ENCODE data around the gene RNU11.
A peak's percentile ranks its signal among the peaks of the same experiment; 100 is the strongest.
"Not testable (repeated sequence)": the region's sequence is repeated elsewhere in the genome, so short reads cannot be mapped to it uniquely, and the experiment has no call there.

The RNU11 gene

GRCh38 chr1:28642056-28642846 is 6.1 kb upstream of the RNU11 start:
- Histone ChIP-seq H3K79me2 (ENCODE audit: control insufficient read depth, insufficient read depth, low read length, unreplicated experiment) (peaks cover 40% of the 10 kb centered on the region), H3K36me3 (ENCODE audit: insufficient read depth, low read length) (no peaks in the 10 kb centered on the region), H3K27ac (ENCODE audit: low read depth, low read length) (peak overlapping the region; percentile 81), H3K4me1 (ENCODE audit: control insufficient read depth, insufficient read depth, low read length, unreplicated experiment) (peaks cover 4% of the 10 kb centered on the region), H3K4me3 (ENCODE audit: low read depth, low read length) (peak overlapping the region; percentile 87), H3K27me3 (ENCODE audit: insufficient read depth, low read length) (no peaks in the 10 kb centered on the region), H2AFZ (ENCODE audit: low read length, unreplicated experiment) (peak overlapping the region; percentile 95)

- peak within 1 kb of the TSS; percentile 95 for H2AFZ ChIP-seq (ENCODE audit: low read length, unreplicated experiment)
- peaks cover 4% of the 10 kb centered on the region for H3K4me1 ChIP-seq (ENCODE audit: control insufficient read depth, insufficient read depth, low read length, unreplicated experiment)
- H3K36me3 ChIP-seq (ENCODE audit: insufficient read depth, low read length) = no peaks in the 10 kb centered on the region
- no peaks in the 10 kb centered on the region for H3K27me3 ChIP-seq (ENCODE audit: insufficient read depth, low read length)
- peaks cover 40% of the 10 kb centered on the region for H3K79me2 ChIP-seq (ENCODE audit: control insufficient read depth, insufficient read depth, low read length, unreplicated experiment)
- H3K27ac ChIP-seq (ENCODE audit: low read depth, low read length) = peak within 1 kb of the TSS; percentile 81
- peak within 1 kb of the TSS; percentile 87 for H3K4me3 ChIP-seq (ENCODE audit: low read depth, low read length)
Observed at GRCh38 chr1:28642847-28643635, 5.4 kb upstream of the RNU11 start, which contains the start of gene TAF12. Gene TAF12, minus strand, starts transcription at chr1:28643067. Its CDS starts 20,986 bp downstream, at chr1:28622081.

GRCh38 chr1:28644494-28644893 is 3.9 kb upstream of the RNU11 start:
- peak overlapping the region; percentile 81; the same call in 1 of the 2 replicates for H3K27ac ChIP-seq (ENCODE audit: low read depth, low read length)
- no peak overlapping the region for H2AFZ ChIP-seq (ENCODE audit: low read length, unreplicated experiment)

GRCh38 chr1:28645406-28645805 is 3.0 kb upstream of the RNU11 start:
- H2AFZ ChIP-seq (ENCODE audit: low read length, unreplicated experiment); H3K4me3 ChIP-seq (ENCODE audit: low read depth, low read length); H3K4me1 ChIP-seq (ENCODE audit: control insufficient read depth, insufficient read depth, low read length, unreplicated experiment); H3K27ac ChIP-seq (ENCODE audit: low read depth, low read length); H3K36me3 ChIP-seq (ENCODE audit: insufficient read depth, low read length); H3K27me3 ChIP-seq (ENCODE audit: insufficient read depth, low read length): not testable (repeated sequence)
- peaks cover 31% of the 10 kb centered on the region for H3K79me2 ChIP-seq (ENCODE audit: control insufficient read depth, insufficient read depth, low read length, unreplicated experiment)

More at GRCh38 chr1:28644494-28644893, 3.9 kb upstream of the RNU11 start:
- Histone ChIP-seq H3K4me3 (ENCODE audit: low read depth, low read length) (peak overlapping the region; percentile 87), H3K4me1 (ENCODE audit: control insufficient read depth, insufficient read depth, low read length, unreplicated experiment) (peaks cover 4% of the 10 kb centered on the region), H3K79me2 (ENCODE audit: control insufficient read depth, insufficient read depth, low read length, unreplicated experiment) (peaks cover 40% of the 10 kb centered on the region), H3K27me3 (ENCODE audit: insufficient read depth, low read length) (no peaks in the 10 kb centered on the region), H3K36me3 (ENCODE audit: insufficient read depth, low read length) (no peaks in the 10 kb centered on the region)

GRCh38 chr1:28646040-28646439 is 2.4 kb upstream of the RNU11 start:
- H3K4me1 ChIP-seq (ENCODE audit: control insufficient read depth, insufficient read depth, low read length, unreplicated experiment) = peaks cover 4% of the 10 kb centered on the region
- no peaks in the 10 kb centered on the region for H3K36me3 ChIP-seq (ENCODE audit: insufficient read depth, low read length)
- no peak overlapping the region for H3K27ac ChIP-seq (ENCODE audit: low read depth, low read length)
- H3K27me3 ChIP-seq (ENCODE audit: insufficient read depth, low read length) = no peaks in the 10 kb centered on the region
- H3K4me3 ChIP-seq (ENCODE audit: low read depth, low read length) = no peak overlapping the region
- H3K79me2 ChIP-seq (ENCODE audit: control insufficient read depth, insufficient read depth, low read length, unreplicated experiment) = peaks cover 25% of the 10 kb centered on the region
- no peak overlapping the region for H2AFZ ChIP-seq (ENCODE audit: low read length, unreplicated experiment)

GRCh38 chr1:28648008-28648473 is 359 bp upstream of the RNU11 start:
- H3K4me3 ChIP-seq (ENCODE audit: low read depth, low read length) = peak overlapping the region; percentile 75
- H3K36me3 ChIP-seq (ENCODE audit: insufficient read depth, low read length) = no peaks in the 10 kb centered on the region
- peaks cover 4% of the 10 kb centered on the region for H3K4me1 ChIP-seq (ENCODE audit: control insufficient read depth, insufficient read depth, low read length, unreplicated experiment)
- no peaks in the 10 kb centered on the region for H3K27me3 ChIP-seq (ENCODE audit: insufficient read depth, low read length)
- H2AFZ ChIP-seq (ENCODE audit: low read length, unreplicated experiment) = peak overlapping the region; percentile 29
- peak overlapping the region; percentile 96 for H3K27ac ChIP-seq (ENCODE audit: low read depth, low read length)
- H3K79me2 ChIP-seq (ENCODE audit: control insufficient read depth, insufficient read depth, low read length, unreplicated experiment) = peaks cover 10% of the 10 kb centered on the region

- H3K27ac ChIP-seq (ENCODE audit: low read depth, low read length); H3K36me3 ChIP-seq (ENCODE audit: insufficient read depth, low read length); H2AFZ ChIP-seq (ENCODE audit: low read length, unreplicated experiment); H3K4me3 ChIP-seq (ENCODE audit: low read depth, low read length); H3K4me1 ChIP-seq (ENCODE audit: control insufficient read depth, insufficient read depth, low read length, unreplicated experiment); H3K27me3 ChIP-seq (ENCODE audit: insufficient read depth, low read length); H3K79me2 ChIP-seq (ENCODE audit: control insufficient read depth, insufficient read depth, low read length, unreplicated experiment): not testable (repeated sequence)
Observed at GRCh38 chr1:28653063-28653462, 4.7 kb downstream of the RNU11 start.

- H3K36me3 ChIP-seq (ENCODE audit: insufficient read depth, low read length); H3K27ac ChIP-seq (ENCODE audit: low read depth, low read length); H3K4me3 ChIP-seq (ENCODE audit: low read depth, low read length); H2AFZ ChIP-seq (ENCODE audit: low read length, unreplicated experiment); H3K4me1 ChIP-seq (ENCODE audit: control insufficient read depth, insufficient read depth, low read length, unreplicated experiment); H3K79me2 ChIP-seq (ENCODE audit: control insufficient read depth, insufficient read depth, low read length, unreplicated experiment); H3K27me3 ChIP-seq (ENCODE audit: insufficient read depth, low read length): not testable (repeated sequence)
Observed at GRCh38 chr1:28653870-28654269, 5.5 kb downstream of the RNU11 start.

- not testable (repeated sequence) for H2AFZ ChIP-seq (ENCODE audit: low read length, unreplicated experiment)
Observed at GRCh38 chr1:28655448-28656311, 7.3 kb downstream of the RNU11 start.

GRCh38 chr1:28656335-28656734 is 7.9 kb downstream of the RNU11 start:
- Histone ChIP-seq H3K27ac (ENCODE audit: low read depth, low read length) (no peak overlapping the region), H3K27me3 (ENCODE audit: insufficient read depth, low read length) (no peaks in the 10 kb centered on the region), H3K36me3 (ENCODE audit: insufficient read depth, low read length) (no peaks in the 10 kb centered on the region), H3K4me1 (ENCODE audit: control insufficient read depth, insufficient read depth, low read length, unreplicated experiment) (no peaks in the 10 kb centered on the region), H3K79me2 (ENCODE audit: control insufficient read depth, insufficient read depth, low read length, unreplicated experiment) (no peaks in the 10 kb centered on the region), H2AFZ (ENCODE audit: low read length, unreplicated experiment) (no peak overlapping the region), H3K4me3 (ENCODE audit: low read depth, low read length) (no peak overlapping the region)

More at GRCh38 chr1:28655448-28656311, 7.3 kb downstream of the RNU11 start:
- not testable (repeated sequence) for H3K4me1 ChIP-seq (ENCODE audit: control insufficient read depth, insufficient read depth, low read length, unreplicated experiment); H3K27ac ChIP-seq (ENCODE audit: low read depth, low read length); H3K36me3 ChIP-seq (ENCODE audit: insufficient read depth, low read length); H3K4me3 ChIP-seq (ENCODE audit: low read depth, low read length); H3K27me3 ChIP-seq (ENCODE audit: insufficient read depth, low read length); H3K79me2 ChIP-seq (ENCODE audit: control insufficient read depth, insufficient read depth, low read length, unreplicated experiment)
